Measurements from ENCODE around the gene SPG11.
"Not testable (repeated sequence)": the region's sequence is repeated elsewhere in the genome, so short reads cannot be mapped to it uniquely, and the experiment has no call there.

SPG11 gene

DNA sequence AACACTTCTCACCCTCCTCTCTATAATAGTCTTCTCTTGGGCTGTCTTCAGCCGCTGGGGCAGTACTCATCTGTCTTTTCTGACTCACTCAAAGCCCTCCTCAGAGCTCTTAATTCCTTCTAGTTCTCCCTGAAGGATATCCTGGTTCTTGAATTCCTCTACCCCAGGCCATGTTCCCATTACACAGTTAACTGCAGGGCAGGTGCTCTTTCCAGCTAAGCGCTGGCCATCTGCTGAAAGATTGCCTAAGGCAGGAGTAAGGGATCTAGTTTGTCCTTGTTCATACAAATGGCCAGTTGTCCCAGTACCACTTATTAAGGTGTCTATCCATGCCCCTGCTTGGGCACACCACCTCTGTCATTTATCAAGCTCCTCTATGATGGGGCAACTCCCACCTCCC, 10.2 kb upstream of the SPG11 start:
- no peak for DNase-seq (ENCODE audit: low spot score)

DNA sequence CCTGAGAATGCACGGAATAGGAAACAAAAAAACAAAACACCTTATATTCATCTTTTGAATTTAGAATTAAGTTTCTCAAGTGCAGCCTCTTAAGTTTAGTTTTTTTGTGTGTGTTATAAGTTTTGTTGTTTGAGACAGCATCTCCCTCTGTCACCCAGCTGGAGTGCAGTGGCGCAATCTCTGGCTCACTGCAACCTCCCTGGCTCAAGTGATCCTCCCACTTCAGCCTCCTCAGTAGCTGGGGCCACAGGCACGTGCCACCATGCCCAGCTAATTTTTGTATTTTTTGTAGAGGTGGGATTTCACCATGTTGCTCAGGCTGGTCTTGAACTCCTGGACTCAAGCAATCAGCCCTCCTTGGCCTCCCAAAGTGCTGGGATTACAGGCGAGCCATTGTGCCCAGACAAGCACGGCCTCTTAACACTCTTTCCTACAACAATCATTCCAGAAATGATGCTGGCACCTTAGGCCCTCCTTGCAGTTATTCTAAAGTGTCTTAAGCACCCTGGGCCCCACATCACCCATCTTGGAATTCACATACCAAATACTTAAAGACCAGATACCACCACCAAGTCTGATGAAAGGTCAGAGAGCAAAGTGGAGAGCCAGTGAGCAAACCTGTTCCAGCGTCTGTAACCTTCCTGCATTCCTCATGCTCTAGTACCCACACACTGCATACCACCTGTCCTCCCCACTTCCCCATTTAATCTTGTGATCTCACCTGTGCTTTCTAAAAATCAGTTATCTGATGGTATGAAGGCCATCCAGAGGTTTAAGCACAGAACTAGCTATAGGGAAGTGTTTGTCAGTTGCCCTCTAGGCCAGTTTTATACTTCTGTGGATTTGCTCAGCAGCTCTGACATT, 6.9 kb upstream of the SPG11 start:
- no peak for DNase-seq (ENCODE audit: low spot score)

DNA sequence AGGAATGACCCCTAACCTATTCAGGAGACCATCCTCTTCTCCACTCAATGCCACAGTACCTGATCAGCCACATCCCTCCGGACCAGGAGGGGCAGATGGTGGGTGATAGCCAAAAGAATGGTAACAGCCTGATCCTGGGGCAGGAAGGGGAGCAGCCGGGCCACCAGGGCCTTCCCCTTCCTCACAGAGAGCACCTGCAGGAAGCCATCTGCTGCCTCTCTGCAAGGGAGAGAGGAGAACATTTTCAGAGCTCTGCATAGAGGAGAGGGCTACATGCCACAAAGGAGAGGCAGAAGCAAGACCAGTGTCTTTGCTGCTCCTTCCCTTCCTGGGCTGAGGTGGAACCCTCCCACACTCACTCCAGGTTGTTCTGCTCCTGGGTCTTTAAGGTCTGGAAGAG, 5.5 kb upstream of the SPG11 start:
- DNase-seq (ENCODE audit: low spot score), result no peak

- no peak for DNase-seq (ENCODE audit: low spot score)
These were observed 3.5 kb upstream of the SPG11 start for GRCh38 chr15:44667039-44667360.

- peak; percentile 51 for DNase-seq (ENCODE audit: low spot score)
These were observed 3.0 kb upstream of the SPG11 start for GRCh38 chr15:44666210-44667038.

GRCh38 chr15:44662478-44663409, 718 bp downstream of the SPG11 start:
- DNase-seq (ENCODE audit: low spot score), result peak; percentile 82

DNA sequence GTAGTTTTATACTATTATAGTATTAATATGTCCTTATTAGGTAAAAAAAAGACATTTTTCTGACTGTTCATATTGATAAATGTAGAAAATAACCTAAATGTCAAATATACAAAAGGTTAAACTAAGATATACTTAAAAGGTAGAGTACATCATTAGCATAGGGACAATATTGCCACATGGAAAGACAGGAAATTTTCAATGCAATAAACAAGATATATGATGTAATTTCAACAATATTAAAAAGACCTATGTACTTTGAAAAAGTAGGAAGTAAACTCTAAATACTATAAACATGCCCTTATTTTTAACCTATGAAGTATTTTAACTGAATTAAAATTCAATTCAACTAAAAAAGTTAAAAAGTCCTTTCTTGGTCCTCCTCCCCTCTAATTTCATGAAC, 1.9 kb downstream of the SPG11 start:
- no peak for DNase-seq (ENCODE audit: low spot score)

DNA sequence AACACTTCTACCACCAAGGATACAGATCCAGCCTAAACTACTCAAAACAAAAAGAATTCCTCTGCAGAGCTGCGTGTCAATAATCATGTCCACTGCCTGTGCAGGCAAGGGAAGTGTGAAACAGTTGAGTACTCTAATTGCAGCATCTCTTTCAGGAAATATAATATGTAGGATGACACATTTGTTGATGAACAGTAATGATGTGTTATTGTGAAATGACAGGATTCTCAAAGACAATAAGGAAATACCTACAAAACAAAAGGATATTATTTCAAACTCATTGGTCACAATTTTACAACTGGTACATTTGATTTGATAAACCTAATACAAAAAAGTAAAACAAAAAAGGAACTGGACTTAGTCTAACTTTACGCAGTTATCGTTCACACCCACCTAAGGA, 4.4 kb downstream of the SPG11 start:
- no peak for DNase-seq (ENCODE audit: low spot score)

GRCh38 chr15:44657378-44657777, 6.1 kb downstream of the SPG11 start:
- no peak for DNase-seq (ENCODE audit: low spot score)

DNA sequence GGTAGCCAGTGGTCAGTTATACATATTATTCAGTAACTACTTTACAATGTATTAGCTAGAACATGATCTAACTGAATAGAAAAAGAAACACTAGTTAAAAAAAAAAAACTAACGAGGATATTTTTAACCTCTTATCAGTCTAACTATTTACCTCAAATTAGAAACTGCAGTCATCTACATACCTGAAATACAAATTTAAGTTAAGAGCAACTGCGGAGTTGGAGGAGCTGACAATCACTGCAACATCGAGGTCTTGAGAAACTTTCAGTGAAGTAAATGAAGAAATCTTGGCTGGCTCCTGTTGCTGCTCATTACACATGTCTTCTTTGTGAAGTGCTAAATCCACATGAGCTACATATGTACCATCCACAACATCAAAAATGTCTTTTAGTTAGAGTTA, 6.5 kb downstream of the SPG11 start:
- DNase-seq (ENCODE audit: low spot score), result no peak

DNA sequence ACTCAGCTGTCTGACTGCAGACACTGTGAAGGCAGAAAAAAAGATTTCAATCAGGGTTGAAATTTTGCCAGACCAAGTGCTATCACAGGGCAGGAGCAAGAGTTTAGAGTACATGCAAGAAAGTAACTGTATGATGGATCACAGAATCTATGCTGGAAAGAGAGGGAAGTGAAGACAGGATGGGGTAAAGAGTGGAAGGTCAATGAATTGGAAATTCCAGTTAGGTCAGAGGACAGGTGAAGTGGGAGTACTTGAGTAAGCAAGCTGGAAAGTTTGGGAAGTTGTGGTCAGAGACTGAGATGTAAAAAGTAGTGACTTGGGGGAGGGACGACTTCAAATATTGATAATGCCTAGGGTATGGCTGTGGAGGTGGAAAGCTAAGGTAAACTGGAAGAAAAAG, 7.2 kb downstream of the SPG11 start:
- no peak for DNase-seq (ENCODE audit: low spot score)

DNA sequence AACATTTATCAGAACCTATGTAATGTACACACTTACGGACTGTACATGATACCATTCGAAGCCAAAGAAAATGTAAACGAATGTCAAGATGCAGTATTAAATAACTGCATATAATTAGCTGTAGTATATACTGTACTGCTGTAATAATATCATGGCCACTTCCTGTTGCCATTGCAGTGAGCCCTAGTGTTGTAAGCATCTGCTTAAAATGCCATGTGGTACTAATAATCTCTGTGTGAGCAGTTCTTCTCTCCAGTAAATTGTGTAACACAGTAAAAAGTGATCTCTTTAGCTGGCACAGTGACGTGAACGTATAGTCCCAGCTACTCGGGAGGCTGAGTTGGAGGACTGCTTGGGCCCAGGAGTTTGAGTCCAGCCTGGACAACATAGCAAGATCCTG, 8.6 kb downstream of the SPG11 start:
- no peak for DNase-seq (ENCODE audit: low spot score)

DNA sequence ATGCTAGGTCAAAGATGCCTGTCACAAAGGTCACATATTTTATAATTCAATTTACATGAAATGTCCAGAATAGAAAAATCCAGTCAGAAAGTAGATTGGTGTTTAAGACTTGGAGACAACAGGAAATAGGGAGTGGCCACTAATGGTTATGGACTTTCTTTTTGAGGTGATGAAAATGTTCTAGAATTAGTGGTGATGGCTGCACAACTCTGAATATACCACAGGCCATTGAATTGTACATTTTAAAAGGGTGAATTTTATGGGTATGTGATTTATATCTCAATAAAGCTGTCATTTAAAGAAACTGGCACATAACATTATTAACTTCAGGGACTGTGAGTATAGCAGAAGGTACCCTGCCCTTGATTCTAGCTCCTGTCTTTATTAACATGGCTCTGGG, 15.8 kb downstream of the SPG11 start:
- DNase-seq (ENCODE audit: low spot score), result no peak

DNA sequence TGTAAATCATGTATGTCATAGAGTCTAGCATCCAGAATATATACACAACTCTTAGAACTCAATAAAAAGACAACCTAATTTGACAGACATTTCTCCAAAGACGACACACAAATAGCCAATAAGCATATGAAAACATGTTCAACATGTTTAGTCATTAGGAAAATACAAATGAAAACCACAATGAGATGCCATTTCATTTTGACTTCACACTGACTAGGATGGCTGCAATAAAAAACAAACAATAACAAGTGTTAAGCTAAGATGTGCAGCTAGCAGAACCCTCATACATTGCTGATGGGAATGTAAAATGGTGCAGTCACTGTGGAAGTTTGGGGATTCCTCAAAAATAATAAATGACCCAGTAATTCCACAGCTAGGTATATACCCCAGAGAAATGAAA, 16.4 kb downstream of the SPG11 start:
- no peak for DNase-seq (ENCODE audit: low spot score)

DNA sequence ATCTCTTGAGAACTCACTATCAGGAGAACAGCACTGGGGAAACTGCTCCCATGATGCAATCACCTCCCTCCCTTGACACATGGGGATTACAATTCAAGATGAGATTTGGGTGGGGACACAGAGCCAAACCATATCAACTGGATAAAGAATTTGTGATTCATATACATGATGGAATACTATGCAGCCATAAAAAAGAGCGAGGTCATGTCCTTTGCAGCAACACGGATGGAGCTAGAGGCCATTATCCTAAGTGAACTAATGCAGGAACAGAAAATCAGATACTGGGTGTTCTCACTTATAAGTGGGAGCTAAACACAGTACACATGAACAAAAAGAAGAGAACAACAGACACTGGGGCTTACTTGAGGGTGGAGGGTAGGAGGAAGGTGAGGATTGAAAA, 17.0 kb downstream of the SPG11 start:
- DNase-seq (ENCODE audit: low spot score), result no peak

- DNase-seq (ENCODE audit: low spot score), result no peak
These were observed 21.8 kb downstream of the SPG11 start for GRCh38 chr15:44641651-44642050.

DNA sequence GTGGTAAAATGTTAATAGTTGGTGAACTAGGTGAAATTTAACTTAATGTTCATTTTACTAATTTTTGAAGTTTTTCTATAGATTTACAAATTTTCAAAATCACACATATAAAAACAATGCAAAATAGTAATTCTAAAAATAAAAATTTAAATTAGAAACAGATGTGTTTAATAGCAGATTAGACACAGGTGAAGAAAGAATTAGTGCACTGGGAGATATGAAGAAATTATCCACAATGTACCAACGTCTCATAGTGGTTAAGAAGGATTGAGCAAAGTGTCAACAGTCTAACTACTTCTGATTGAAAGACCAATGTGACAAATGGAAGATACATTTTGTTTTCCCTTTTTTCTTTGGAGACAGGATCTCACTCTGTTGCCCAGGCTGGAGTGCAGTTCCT, 26.5 kb downstream of the SPG11 start:
- no peak for DNase-seq (ENCODE audit: low spot score)

GRCh38 chr15:44633603-44634002, 29.9 kb downstream of the SPG11 start:
- no peak for DNase-seq (ENCODE audit: low spot score)

DNA sequence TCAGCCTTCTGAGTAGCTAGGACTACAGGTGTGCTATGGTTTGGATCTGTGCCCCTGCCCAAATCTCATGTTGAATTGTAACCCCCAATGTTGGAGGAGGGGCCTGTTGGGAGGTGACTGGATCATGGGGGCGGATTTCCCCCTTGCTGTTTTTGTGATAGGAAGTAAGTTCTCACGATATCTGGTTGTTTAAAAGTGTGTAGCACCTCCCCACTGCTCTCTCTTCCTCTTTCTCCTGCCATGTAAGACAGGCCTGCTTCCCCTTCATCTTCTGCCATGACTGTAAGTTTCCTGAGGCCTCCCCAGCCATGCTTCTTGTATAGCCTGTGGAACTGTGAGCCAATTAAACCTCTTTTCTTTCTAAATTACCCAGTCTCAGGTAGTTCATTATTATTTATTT, 38.2 kb downstream of the SPG11 start:
- DNase-seq (ENCODE audit: low spot score), result not testable (repeated sequence)

DNA sequence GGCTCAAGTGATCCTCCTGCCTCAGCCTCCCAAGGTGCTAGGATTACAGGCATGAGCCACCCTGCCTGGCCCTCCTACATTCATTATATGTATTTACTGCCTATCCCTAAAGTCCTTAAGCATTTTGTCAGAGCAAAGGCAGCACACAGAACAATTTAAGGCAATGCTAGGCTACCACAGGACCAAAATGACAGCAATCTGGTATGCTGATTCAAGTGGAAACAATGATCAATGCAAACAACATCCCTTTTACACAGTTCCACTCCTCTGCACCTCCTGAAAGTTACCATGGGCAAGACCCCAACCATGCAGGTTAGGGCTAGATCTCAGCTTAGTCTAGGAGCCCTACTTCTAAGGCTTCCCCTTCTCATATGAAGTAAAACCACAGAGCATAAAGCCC, 40.3 kb downstream of the SPG11 start:
- no peak for DNase-seq (ENCODE audit: low spot score)

DNA sequence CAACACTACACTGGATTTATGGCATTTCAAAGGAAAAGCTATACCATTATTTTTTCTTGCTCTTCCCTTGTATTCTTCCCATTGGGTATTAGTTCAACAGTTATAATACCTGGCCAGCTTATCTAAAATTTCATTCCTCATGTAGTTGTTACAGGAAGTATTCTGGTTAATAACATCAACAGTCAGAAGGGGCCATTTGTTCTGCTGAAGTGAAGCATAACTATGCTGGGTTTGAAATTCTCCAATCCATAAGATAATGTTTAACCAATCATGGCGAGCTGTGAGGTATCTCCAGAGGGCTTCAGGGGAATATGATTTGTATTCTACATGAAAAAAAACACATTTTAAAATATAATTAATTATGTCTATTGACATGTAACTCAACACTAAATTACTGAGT, 43.4 kb downstream of the SPG11 start:
- no peak for DNase-seq (ENCODE audit: low spot score)

GRCh38 chr15:44616974-44617373, 46.5 kb downstream of the SPG11 start:
- DNase-seq (ENCODE audit: low spot score), result no peak

All from CD4-positive, alpha-beta T cell treated with Interleukin-2 at 100 ng/mL for 4 hours (primary cell).